HL-60 (cell line): ENCODE results near the gene MAPK11.

ENCODE experiments used
- CTCF ChIP-seq: IDR thresholded peaks from one replicate; pipeline ENCODE4 v1.5.1; 2011; ENCODE audit warnings: low read length, control low read depth, inconsistent platforms; ENCODE audit not compliant: insufficient read depth
- POLR2AphosphoS5 ChIP-seq: IDR thresholded peaks from 2 replicates; pipeline ENCODE4 v1.6.1; 2012; ENCODE audit warnings: low read depth
- TF ChIP-seq, protein P1 (sequence below): IDR thresholded peaks from 2 replicates; pipeline ENCODE4 v1.6.1; 2012; ENCODE audit warnings: low read depth; ENCODE audit not compliant: insufficient replicate concordance

DNA sequence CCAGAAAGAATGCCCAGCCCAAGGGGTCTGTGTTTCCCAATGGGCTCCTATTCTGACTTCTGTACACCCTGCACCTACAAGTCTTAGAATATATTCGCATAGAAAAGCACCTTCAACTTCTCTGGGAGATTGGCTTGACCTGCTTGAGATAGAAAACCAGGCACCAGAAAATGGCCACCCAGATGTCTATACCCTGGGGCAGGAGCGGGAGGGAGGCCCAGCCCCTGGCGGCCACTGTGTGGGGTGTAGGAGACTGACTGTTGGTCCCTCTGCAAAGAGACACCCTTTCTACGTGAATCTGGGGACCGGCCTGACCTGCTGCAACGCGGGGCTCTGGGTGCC, 48.1 kb upstream of the MAPK11 start:
- TF ChIP-seq CTCF (no peak), POLR2AphosphoS5 (no peak)
- TF ChIP-seq, protein P1, sequence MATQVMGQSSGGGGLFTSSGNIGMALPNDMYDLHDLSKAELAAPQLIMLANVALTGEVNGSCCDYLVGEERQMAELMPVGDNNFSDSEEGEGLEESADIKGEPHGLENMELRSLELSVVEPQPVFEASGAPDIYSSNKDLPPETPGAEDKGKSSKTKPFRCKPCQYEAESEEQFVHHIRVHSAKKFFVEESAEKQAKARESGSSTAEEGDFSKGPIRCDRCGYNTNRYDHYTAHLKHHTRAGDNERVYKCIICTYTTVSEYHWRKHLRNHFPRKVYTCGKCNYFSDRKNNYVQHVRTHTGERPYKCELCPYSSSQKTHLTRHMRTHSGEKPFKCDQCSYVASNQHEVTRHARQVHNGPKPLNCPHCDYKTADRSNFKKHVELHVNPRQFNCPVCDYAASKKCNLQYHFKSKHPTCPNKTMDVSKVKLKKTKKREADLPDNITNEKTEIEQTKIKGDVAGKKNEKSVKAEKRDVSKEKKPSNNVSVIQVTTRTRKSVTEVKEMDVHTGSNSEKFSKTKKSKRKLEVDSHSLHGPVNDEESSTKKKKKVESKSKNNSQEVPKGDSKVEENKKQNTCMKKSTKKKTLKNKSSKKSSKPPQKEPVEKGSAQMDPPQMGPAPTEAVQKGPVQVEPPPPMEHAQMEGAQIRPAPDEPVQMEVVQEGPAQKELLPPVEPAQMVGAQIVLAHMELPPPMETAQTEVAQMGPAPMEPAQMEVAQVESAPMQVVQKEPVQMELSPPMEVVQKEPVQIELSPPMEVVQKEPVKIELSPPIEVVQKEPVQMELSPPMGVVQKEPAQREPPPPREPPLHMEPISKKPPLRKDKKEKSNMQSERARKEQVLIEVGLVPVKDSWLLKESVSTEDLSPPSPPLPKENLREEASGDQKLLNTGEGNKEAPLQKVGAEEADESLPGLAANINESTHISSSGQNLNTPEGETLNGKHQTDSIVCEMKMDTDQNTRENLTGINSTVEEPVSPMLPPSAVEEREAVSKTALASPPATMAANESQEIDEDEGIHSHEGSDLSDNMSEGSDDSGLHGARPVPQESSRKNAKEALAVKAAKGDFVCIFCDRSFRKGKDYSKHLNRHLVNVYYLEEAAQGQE, result no peak
